A549 (cell line): ENCODE results near the gene SCYGR7. TPM values are rescaled to one million over a fixed set of nuclear protein-coding genes. Genes with fewer than 3 reads are reported as not detected.
"Not testable (repeated sequence)": the region's sequence is repeated elsewhere in the genome, so short reads cannot be mapped to it uniquely, and the experiment has no call there.

Source experiments
- ATAC-seq, 2 experiments: fragments of 200-7000 bp in 1 of 2; fragments of >200 bp in 1 of 2; cut with Nextera tagmentation in 1 of 2; cut with Tn5 transposase in 1 of 2; 3 replicates each; pipeline versions ENCODE4 v1.8.0 to v1.9.1; 2018 to 2020; ENCODE audit warnings: mild to moderate bottlenecking in 1 of 2, moderate library complexity in 1 of 2
- CTCF ChIA-PET: fragments of 300-600 bp; sonication (Branson Sonifier 250); formaldehyde crosslinking; extraction: SDS; loops from one replicate; lab custom pipeline; 2021; ENCODE audit warnings: antibody characterized with exemption, inconsistent platforms; lab: Yijun Ruan, JAX
- POLR2A ChIA-PET: fragments of 350-600 bp; formaldehyde crosslinking; extraction: SDS; loops from one replicate; lab custom pipeline; 2021; ENCODE audit warnings: antibody characterized with exemption, inconsistent platforms; lab: Yijun Ruan, JAX
- DNase-seq, 2 experiments: peaks; one replicate each; pipeline versions ENCODE4 v3.0.0 to v3.0.0-alpha.2; 2011 to 2016; ENCODE audit warnings: low read depth in 1 of 2, low spot score in 1 of 2
- FAIRE-seq: peaks from 2 replicates; lab custom pipeline; 2011; peaks lifted over from hg19 to GRCh38; lab: Jason Lieb, UNC
- H3K27ac ChIP-seq, 2 experiments: fragments of >200 bp; sonication (Bioruptor Twin); formaldehyde crosslinking; 3 replicates each; pipeline ENCODE4 v1.5.1; 2016 to 2017
- H3K4me1 ChIP-seq: fragments of >200 bp; sonication (Bioruptor Twin); formaldehyde crosslinking; 3 replicates; pipeline ENCODE4 v1.6.1; 2016
- H3K4me2 ChIP-seq: fragments of >200 bp; sonication (Bioruptor Twin); formaldehyde crosslinking; 3 replicates; pipeline ENCODE4 v1.6.1; 2016
- H3K4me3 ChIP-seq: fragments of >200 bp; sonication (Bioruptor Twin); formaldehyde crosslinking; 3 replicates; pipeline ENCODE4 v1.5.1; 2016
- H3K9me3 ChIP-seq: fragments of >200 bp; sonication (Bioruptor Twin); formaldehyde crosslinking; 3 replicates; pipeline ENCODE4 v1.6.1; 2016
- CHD4 ChIP-seq: fragments of 200-600 bp; sonication (generic); IDR thresholded peaks from 2 replicates; pipeline ENCODE4 v1.6.1; 2016; ENCODE audit warnings: antibody characterized with exemption, mild to moderate bottlenecking, borderline replicate concordance
- FOSB ChIP-seq: fragments of 250-450 bp; sonication (Bioruptor Pico); IDR thresholded peaks from 2 replicates; pipeline ENCODE4 v1.5.0; 2020; ENCODE audit warnings: mild to moderate bottlenecking, moderate library complexity
- FOXS1 ChIP-seq: fragments of 250-450 bp; sonication (Bioruptor Pico); IDR thresholded peaks from 2 replicates; pipeline ENCODE4 v1.5.0; 2020; ENCODE audit warnings: mild to moderate bottlenecking, moderate library complexity
- HDAC2 ChIP-seq: fragments of 200-600 bp; sonication (generic); IDR thresholded peaks from 2 replicates; pipeline ENCODE4 v1.6.1; 2016
- HEYL ChIP-seq: fragments of 250-450 bp; sonication (Bioruptor Pico); IDR thresholded peaks from 2 replicates; pipeline ENCODE4 v1.8.0; 2021; ENCODE audit warnings: mild to moderate bottlenecking, moderate library complexity
- HOXA7 ChIP-seq: fragments of 250-450 bp; sonication (Bioruptor Pico); IDR thresholded peaks from 2 replicates; pipeline ENCODE4 v1.5.0; 2020; ENCODE audit warnings: mild to moderate bottlenecking, moderate library complexity
- HOXB5 ChIP-seq: fragments of 250-450 bp; sonication (Bioruptor Pico); IDR thresholded peaks from 2 replicates; pipeline ENCODE4 v1.5.0; 2020; ENCODE audit warnings: mild to moderate bottlenecking, moderate library complexity
- JUN ChIP-seq, 2 experiments: fragments of >200 bp; sonication (Bioruptor Twin); formaldehyde crosslinking; IDR thresholded peaks; 2 replicates in 1 of 2; 3 replicates in 1 of 2; pipeline ENCODE4 v1.6.1; 2016 to 2017
- KDM1A ChIP-seq: fragments of 200-600 bp; sonication (generic); IDR thresholded peaks from 2 replicates; pipeline ENCODE4 v1.6.1; 2016; ENCODE audit warnings: low read depth, mild to moderate bottlenecking
- KDM5A ChIP-seq: fragments of 200-600 bp; sonication (generic); IDR thresholded peaks from 2 replicates; pipeline ENCODE4 v1.6.1; 2016; ENCODE audit warnings: antibody characterized with exemption, mild to moderate bottlenecking
- MAFK ChIP-seq: fragments of 450-650 bp; IDR thresholded peaks from 2 replicates; pipeline ENCODE4 v1.6.1; 2014; ENCODE audit not compliant: partially characterized antibody
- MAZ ChIP-seq: fragments of 150-350 bp; IDR thresholded peaks from 2 replicates; pipeline ENCODE4 v1.6.1; 2014; ENCODE audit warnings: antibody characterized with exemption, low read depth, low read length, borderline replicate concordance
- POLR2A ChIP-seq: IDR thresholded peaks from 2 replicates; pipeline ENCODE4 v1.6.1; 2012; ENCODE audit warnings: mild to moderate bottlenecking, low read length
- RARB ChIP-seq: fragments of 250-450 bp; sonication (Bioruptor Pico); IDR thresholded peaks from 2 replicates; pipeline ENCODE4 v1.8.0; 2021; ENCODE audit warnings: mild to moderate bottlenecking, moderate library complexity
- SMC3 ChIP-seq: fragments of >200 bp; sonication (Bioruptor Twin); formaldehyde crosslinking; IDR thresholded peaks from 3 replicates; pipeline ENCODE4 v1.6.1; 2018; ENCODE audit warnings: inconsistent platforms
- SREBF2 ChIP-seq: fragments of 450-650 bp; IDR thresholded peaks from 2 replicates; pipeline ENCODE4 v1.6.1; 2014; ENCODE audit warnings: mild to moderate bottlenecking, moderate library complexity
- TFCP2L1 ChIP-seq: fragments of 250-450 bp; sonication (Bioruptor Pico); IDR thresholded peaks from 2 replicates; pipeline ENCODE4 v1.5.0; 2021; ENCODE audit warnings: mild to moderate bottlenecking
- ZSCAN20 ChIP-seq: fragments of 250-450 bp; sonication (Bioruptor Pico); IDR thresholded peaks from 2 replicates; pipeline ENCODE4 v1.8.0; 2022; ENCODE audit warnings: mild to moderate bottlenecking, moderate library complexity
- WGBS: methylation state at CpG from one replicate; pipeline ENCODE4 v1.1.6; 2017; ENCODE audit errors: missing lambda C conversion rate; 5-methylcytosine and 5-hydroxymethylcytosine counted together
- polyA plus RNA-seq, 4 experiments: library from polyadenylated mRNA; depleted of rRNA in 3 of 4; stranded (reverse); fragments of >200 nt; fragmentation: RNase III in 1 of 4; extraction: RNeasy Plus Mini Kit Qiagen cat#74134 plus additional on column Dnase treatment in 1 of 4; gene quantifications; 2 replicates in 3 of 4; 3 replicates in 1 of 4; pipeline ENCODE4 v1.2.3, GENCODE V29; 2011 to 2017
- TF ChIP-seq, protein P1 (sequence below): fragments of 150-350 bp; IDR thresholded peaks from 2 replicates; pipeline ENCODE4 v1.6.1; 2014; ENCODE audit warnings: low read depth, mild to moderate bottlenecking, low read length
- TF ChIP-seq, protein P2 (sequence below): IDR thresholded peaks from 2 replicates; pipeline ENCODE4 v1.6.1; 2012; ENCODE audit warnings: low read depth, borderline replicate concordance

SCYGR7 gene
- polyA plus RNA-seq, 2 of the 4 experiments (the other 2 are of a cell fraction), result not detected

DNA sequence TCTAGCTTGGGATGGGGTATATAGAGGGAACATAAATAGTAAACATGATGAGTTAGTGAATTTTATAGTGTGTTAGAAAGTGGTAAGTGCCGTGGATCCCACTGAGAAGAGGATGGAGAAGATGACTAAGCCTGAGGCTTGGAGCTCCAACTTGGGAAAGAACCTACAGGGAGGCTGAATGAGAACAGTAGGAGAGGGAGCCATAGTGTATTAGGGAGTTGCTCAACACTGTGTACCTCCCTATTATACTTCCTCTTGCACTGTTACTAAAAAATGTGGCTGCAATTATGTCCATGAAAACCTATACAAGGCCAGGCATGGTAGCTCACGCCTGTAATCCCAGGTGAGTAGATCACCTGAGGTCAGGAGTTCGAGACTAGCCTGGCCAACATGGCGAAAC, 7.5 kb upstream of the SCYGR7 start:
- ChIA-PET POLR2A (no interaction called here), CTCF (interaction anchor here (1.5 kb wide), 1 partner anchor 45 kb away, joined by 4 read pairs; no protein-coding TSS in a partner anchor)
- H3K4me2 ChIP-seq, result no peak overlapping the region
- 88% methylated on average over 4 of the region's 4 CpGs for WGBS
- ATAC-seq (no peak), FAIRE-seq (no peak), DNase-seq (no peak)
- H3K9me3 ChIP-seq, result no peaks in the 10 kb centered on the region
- no peak overlapping the region for H3K4me3 ChIP-seq
- TF ChIP-seq, protein P1, sequence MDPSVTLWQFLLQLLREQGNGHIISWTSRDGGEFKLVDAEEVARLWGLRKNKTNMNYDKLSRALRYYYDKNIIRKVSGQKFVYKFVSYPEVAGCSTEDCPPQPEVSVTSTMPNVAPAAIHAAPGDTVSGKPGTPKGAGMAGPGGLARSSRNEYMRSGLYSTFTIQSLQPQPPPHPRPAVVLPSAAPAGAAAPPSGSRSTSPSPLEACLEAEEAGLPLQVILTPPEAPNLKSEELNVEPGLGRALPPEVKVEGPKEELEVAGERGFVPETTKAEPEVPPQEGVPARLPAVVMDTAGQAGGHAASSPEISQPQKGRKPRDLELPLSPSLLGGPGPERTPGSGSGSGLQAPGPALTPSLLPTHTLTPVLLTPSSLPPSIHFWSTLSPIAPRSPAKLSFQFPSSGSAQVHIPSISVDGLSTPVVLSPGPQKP, result no peak
- TF ChIP-seq HOXA7 (CRISPR knock-in tag) (no peak), HEYL (CRISPR knock-in tag) (no peak), TFCP2L1 (CRISPR knock-in tag) (no peak), FOXS1 (CRISPR knock-in tag) (no peak), KDM1A (no peak), ZSCAN20 (CRISPR knock-in tag) (no peak), HDAC2 (no peak), CHD4 (no peak), POLR2A (no peak), SMC3 (no peak), MAZ (no peak)
- TF ChIP-seq, protein P2, sequence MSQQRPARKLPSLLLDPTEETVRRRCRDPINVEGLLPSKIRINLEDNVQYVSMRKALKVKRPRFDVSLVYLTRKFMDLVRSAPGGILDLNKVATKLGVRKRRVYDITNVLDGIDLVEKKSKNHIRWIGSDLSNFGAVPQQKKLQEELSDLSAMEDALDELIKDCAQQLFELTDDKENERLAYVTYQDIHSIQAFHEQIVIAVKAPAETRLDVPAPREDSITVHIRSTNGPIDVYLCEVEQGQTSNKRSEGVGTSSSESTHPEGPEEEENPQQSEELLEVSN, result no peak
- H3K4me1 ChIP-seq, result peaks cover 18% of the 10 kb centered on the region
- H3K27ac ChIP-seq, result no peak overlapping the region

DNA sequence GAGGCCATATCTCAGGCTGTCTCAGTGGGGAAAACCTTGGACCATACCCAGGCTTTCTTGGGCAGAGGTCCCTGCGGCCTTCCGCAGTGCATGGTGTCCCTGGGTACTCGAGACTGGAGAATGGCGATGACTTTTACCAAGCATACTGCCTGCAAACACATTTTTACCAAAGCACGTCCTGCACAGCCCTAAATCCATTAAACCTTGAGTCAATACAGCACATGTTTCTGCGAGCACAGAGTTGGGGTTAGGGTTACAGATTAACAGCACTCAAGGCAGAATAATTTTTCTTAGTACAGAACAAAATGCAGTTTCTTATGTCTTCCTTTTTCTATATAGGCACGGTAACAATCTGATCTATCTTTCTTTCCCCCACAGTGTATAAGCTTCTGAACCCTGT, 5.3 kb upstream of the SCYGR7 start:
- POLR2A ChIA-PET, result not testable (repeated sequence)

DNA sequence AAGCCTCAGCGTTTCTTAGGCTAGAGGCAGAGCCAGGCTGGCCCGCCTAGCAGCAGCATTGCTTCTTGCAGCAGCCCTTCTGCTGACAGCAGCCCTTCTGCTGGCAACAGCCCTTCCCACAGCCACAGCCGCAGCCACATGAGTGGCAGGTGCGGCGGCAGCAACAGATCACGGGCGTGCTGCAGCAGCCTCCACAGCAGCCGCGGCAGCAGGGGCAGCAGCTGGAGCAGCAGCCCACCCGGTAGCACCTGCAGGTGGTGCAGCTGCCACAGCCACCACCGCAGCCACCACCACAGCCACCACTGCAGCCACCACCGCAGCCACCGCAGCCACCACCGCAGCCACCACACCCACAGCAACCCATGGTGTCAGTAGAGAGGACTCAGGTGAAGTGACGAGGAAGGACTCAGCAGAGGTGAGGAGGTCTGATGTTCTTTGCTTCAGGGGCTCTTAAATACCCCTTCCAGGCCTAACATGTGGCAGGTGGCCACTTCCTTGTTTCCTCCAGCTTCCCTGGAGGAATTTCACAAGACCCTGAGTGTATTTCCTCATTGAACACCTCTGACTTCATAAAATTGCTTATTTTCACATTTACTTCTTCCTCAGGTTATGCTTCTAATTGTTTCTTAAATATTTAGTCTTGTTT, 3.6 kb upstream of the SCYGR7 start, which contains the start of gene SCYGR6:
Gene SCYGR6, minus strand, starts transcription at position 364 of the 646 bp plus-strand sequence. Its CDS starts 0 bp downstream, at position 364.
- ATAC-seq (0 out of 6 replicates have a peak, but pooled peaks of 1 of the 2 experiments have one; percentile 47), DNase-seq (no peak), FAIRE-seq (no peak)
- TF ChIP-seq FOSB (no peak), MAFK (no peak), KDM5A (no peak), FOXS1 (CRISPR knock-in tag) (no peak), SREBF2 (no peak), HOXB5 (no peak), HEYL (CRISPR knock-in tag) (no peak), HDAC2 (no peak), ZSCAN20 (CRISPR knock-in tag) (no peak), RARB (CRISPR knock-in tag) (no peak), JUN (IDR thresholded peaks at IDR 0.05) (no peak), HOXA7 (CRISPR knock-in tag) (no peak)
- TF ChIP-seq, protein P2, result no peak
- Histone ChIP-seq H3K4me2 (no peak within 1 kb of the TSS), H3K27ac (no peak within 1 kb of the TSS), H3K9me3 (no peaks in the 10 kb centered on the region), H3K4me1 (peaks cover 10% of the 10 kb centered on the region; the same call in 2 of the 3 replicates), H3K4me3 (no peak within 1 kb of the TSS)
- 88% methylated on average over 7 of the region's 15 CpGs for WGBS
- ChIA-PET POLR2A (no interaction called here), CTCF (no interaction called here)

More for the DNA sequence above, 5.3 kb upstream of the SCYGR7 start:
- not testable (repeated sequence) for ATAC-seq, H3K9me3 ChIP-seq, DNase-seq, H3K4me3 ChIP-seq, FAIRE-seq
- peak overlapping the region in 1 of 2 experiments; percentile 17; a peak in 1 of 6 replicates for H3K27ac ChIP-seq
- 54% methylated on average over 7 of the region's 7 CpGs for WGBS
- H3K4me1 ChIP-seq, result peaks cover 15% of the 10 kb centered on the region
- H3K4me2 ChIP-seq, result peak overlapping the region; percentile 38
- CTCF ChIA-PET, result interaction anchor here (1.2 kb wide), 1 partner anchor 44 kb away, joined by 4 read pairs; no protein-coding TSS in a partner anchor
